Activated T-helper 9 cell treated with anti-CD3 and anti-CD28 coated beads, Interleukin-2, amount 50 U/mL, for 16 hours (primary cell): Measurements from ENCODE around the gene VSX1.

Source experiments
- DNase-seq: peaks from one replicate; pipeline ENCODE4 v3.0.0-alpha.2; 2020; ENCODE audit warnings: low read depth

VSX1 gene

GRCh38 chr20:25040438-25040831 lies 41.5 kb downstream of the VSX1 start:
- DNase-seq: no peak

DNA sequence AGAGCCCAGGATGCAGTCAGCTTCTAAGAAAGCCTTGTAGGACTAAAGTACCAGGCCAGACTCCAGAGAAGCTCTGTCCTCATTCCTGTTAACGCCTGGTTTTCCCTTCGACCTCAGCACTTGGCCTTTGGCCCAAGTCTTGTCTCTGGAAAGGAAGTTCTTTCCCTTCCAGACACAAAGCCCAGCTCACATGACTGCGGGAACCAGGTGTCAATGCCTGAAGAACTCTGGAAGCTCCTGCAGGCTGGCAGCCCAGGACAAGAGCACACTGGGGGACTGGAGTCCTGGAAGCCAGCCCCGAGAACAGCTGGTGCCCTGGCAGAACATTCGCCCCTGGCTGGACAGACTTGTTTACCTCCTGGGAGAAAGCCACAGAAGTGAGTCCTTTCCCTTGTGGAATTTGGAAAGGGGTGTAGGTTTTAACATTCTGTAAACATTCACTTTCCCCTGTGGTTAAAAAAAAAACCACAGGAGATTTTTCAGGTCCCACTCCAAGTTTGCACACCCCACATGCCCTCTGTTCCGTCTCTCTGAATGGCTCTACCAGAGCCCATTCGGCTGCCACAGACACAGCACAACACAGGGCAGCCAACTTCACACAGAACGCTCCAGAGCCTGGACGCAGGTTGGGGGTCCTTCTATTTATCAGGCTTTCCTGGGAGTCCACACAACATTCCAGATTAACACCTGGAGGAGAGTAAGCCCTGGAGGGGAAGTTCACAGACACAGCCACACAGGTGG lies 42.1 kb downstream of the VSX1 start:
- no peak for DNase-seq

- DNase-seq: no peak
Measured at GRCh38 chr20:25038591-25039015, 43.3 kb downstream of the VSX1 start.

DNA sequence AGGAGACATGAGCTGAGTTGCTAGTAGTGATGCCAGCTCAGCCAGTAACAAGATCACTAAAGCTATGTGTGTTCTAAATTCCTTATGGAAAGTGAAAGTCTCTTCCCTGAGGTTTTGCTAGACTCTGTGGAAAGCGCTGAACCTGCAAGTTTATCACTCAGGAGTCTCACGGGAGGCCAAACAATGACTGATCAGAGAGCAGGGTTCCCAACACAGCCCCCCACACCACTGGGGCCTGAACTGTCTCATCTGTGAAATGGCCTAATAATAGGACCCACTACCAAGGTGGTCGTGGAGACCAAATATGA lies 43.9 kb downstream of the VSX1 start:
- no peak for DNase-seq

DNA sequence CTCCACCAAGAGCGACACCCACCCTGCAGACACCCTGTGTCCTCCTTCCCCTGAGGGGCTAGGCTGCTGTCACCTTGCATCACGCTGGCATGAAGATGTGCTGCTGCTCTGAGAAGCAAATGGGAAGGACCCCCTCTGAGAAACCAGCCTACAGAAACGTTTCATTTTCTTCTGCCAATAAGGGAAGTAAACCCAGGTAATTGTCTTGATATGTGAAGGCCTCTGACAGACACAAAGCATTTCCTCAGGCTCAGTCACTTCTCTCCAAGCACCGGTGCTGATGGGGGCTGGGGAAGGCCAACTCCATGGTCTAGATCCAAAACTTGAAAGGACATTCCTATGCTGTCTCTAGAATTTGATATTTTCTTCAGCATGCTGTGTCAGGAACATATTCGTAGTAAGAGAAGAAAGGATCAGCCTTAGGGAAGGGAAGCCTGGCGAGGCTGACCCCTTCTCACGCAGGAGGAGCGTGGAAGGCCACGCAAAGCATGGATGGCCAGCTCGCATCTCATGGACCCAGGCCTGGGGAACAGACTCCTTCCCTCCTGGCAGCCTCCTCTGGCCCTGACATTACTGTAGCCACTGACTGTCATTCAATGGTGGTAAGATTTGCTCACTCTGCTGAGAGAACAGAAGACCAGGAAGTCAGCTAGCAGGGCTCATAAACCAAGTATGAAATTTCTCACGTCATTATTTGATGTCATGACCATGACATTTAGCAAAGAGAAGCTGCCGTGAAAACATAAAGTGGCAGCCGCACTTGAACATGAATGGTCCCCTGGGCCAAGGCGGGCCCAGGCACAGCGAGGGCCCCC lies 44.4 kb downstream of the VSX1 start:
- DNase-seq: no peak

GRCh38 chr20:25036331-25036936 lies 45.5 kb downstream of the VSX1 start:
- no peak for DNase-seq

DNA sequence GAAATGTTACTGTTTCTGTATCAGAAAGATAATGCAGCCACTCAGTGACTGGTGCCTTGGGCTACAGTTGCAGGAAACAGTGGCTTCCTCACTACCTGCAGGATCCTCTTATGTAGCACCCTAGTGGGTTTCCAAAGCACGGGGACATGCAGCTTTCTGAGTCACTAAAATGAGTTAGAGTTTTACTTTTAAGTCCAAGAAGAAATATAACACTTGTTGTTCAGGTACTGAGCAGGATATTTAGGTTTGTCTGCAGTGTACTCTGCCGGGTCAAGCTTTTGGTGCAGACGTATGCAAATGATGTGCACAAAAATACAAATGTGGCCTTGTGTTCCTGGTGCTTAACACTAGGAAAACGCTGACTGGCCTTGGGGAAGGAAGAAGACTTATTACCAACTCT lies 46.0 kb downstream of the VSX1 start:
- no peak for DNase-seq

DNA sequence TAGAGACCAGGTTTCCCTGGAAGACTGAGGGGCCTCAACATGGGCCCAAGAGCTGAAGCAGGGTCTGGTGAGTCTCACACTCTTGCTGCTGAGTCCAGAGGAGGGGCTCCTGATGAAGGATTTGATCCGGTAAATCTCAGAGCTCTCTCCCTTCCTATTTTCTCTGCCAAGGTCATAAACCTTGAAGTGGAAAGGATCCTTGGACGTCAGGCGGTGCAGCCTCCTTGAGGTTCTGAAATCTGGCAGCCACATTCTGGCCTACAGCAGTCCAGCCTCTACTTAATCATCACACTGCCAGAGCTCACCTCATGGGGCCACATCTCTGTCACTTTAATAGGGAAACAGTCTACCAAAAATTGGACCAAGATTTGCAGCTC lies 48.0 kb downstream of the VSX1 start:
- DNase-seq: no peak

GRCh38 chr20:25033265-25033923 lies 48.5 kb downstream of the VSX1 start:
- DNase-seq: no peak

- no peak for DNase-seq
Measured at GRCh38 chr20:25032478-25033264, 49.3 kb downstream of the VSX1 start.

DNA sequence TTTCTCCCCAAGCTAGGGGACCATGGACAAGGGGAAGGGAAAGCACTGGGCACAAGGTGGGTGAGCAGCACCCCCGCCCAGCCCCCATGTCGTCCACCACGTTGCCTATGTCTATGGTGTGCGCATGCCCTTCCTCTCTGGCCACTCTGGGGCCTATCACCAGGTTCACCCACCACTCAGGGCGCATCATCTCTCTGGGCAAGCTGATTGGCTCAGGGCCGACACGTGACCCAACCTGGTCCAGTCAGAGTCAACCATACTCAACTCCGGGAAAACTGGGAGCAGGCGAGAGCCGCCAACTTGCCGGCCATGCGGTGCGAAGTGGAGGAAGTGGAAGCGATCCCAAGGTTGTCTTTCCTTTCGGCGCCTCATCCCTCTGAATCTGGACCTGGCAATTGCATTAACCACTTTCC lies 49.9 kb downstream of the VSX1 start:
- no peak for DNase-seq

GRCh38 chr20:25031241-25031640 lies 50.7 kb downstream of the VSX1 start:
- no peak for DNase-seq

- DNase-seq: no peak
Measured at GRCh38 chr20:25030649-25031207, 51.2 kb downstream of the VSX1 start.

DNA sequence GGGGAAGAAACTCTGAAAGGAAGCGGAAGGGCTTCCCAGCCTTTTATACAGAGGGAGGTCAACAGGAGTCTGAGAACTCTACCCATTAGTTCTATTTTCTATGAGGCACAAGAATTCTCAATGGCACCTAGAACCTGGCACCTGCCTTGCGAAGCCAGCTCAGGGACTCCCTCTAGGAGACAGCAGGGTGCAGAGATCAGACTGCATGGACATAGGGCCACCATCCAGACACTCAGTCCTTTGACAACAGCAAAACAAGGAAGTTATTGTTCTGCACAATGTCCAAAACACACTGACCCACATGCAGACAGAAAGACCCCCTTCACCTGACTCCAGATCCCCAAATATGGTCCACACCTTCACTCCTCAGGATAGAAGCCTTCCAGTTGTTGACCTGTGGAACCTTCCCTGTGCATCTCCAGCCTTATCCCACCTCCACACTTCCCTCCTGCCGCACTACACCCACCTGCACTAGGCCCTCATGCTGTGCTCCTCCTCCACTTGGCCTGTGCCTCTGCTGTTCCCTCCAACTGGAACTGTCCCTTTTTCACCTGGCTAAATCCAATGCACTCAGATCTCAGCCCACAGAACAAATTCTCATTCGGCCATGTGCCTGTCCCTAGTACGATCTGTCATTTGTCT lies 51.8 kb downstream of the VSX1 start:
- DNase-seq: no peak

- DNase-seq: no peak
Measured at GRCh38 chr20:25025986-25026605, 55.8 kb downstream of the VSX1 start.
